GM21737 (cell line): ENCODE data around the gene NCR3LG1.
"Not testable (repeated sequence)": the region's sequence is repeated elsewhere in the genome, so short reads cannot be mapped to it uniquely, and the experiment has no call there.

Experiments used
- ATAC-seq: cut with Tn5 transposase; IDR thresholded peaks from one replicate; pipeline ENCODE4 v1.9.1; 2021; ENCODE audit warnings: mild to moderate bottlenecking, moderate library complexity; ENCODE audit not compliant: unreplicated experiment

The NCR3LG1 gene

GRCh38 chr11:17408026-17408425 is 56.4 kb downstream of the NCR3LG1 start:
- no peak for ATAC-seq

- ATAC-seq: no peak
Measured at GRCh38 chr11:17408641-17409040, 57.0 kb downstream of the NCR3LG1 start.

GRCh38 chr11:17410606-17411379 is 59.2 kb downstream of the NCR3LG1 start:
- no peak for ATAC-seq

- no peak for ATAC-seq
Measured at GRCh38 chr11:17411418-17411817, 59.8 kb downstream of the NCR3LG1 start.

GRCh38 chr11:17412488-17413180 is 61.0 kb downstream of the NCR3LG1 start:
- ATAC-seq: no peak

GRCh38 chr11:17413414-17414316 is 62.1 kb downstream of the NCR3LG1 start:
- ATAC-seq: no peak

GRCh38 chr11:17414317-17414737 is 62.7 kb downstream of the NCR3LG1 start:
- ATAC-seq: no peak

- no peak for ATAC-seq
Measured at GRCh38 chr11:17414992-17415391, 63.4 kb downstream of the NCR3LG1 start.

GRCh38 chr11:17415523-17416104 is 64.0 kb downstream of the NCR3LG1 start:
- no peak for ATAC-seq

- no peak for ATAC-seq
Measured at GRCh38 chr11:17416492-17416891, 64.9 kb downstream of the NCR3LG1 start.

GRCh38 chr11:17418444-17419081 is 67.0 kb downstream of the NCR3LG1 start:
- ATAC-seq: no peak

GRCh38 chr11:17421781-17422180 is 70.2 kb downstream of the NCR3LG1 start:
- no peak for ATAC-seq

GRCh38 chr11:17423533-17424310 is 72.1 kb downstream of the NCR3LG1 start:
- ATAC-seq: no peak

- not testable (repeated sequence) for ATAC-seq
Measured at GRCh38 chr11:17426233-17426632, 74.6 kb downstream of the NCR3LG1 start.
